ENCODE measurements around the gene KSR1.
"Not testable (repeated sequence)": the region's sequence is repeated elsewhere in the genome, so short reads cannot be mapped to it uniquely, and the experiment has no call there.

KSR1 gene

GRCh38 chr17:27426471-27426870, 29.8 kb upstream of the KSR1 start:
- H3K4me1 ChIP-seq (ENCODE audit: control insufficient read depth, insufficient read depth, low read length, poor library complexity, severe bottlenecking); H3K36me3 ChIP-seq (ENCODE audit: control insufficient read depth, insufficient read depth, low read length); H3K27ac ChIP-seq (ENCODE audit: low read depth, low read length, severe bottlenecking); H3K9me3 ChIP-seq (ENCODE audit: control insufficient read depth, low read length); H3K4me3 ChIP-seq (ENCODE audit: extremely low read depth, insufficient read depth, low read length, poor library complexity, severe bottlenecking): not testable (repeated sequence)
- 88% methylated on average over 1 of the region's 3 CpGs; no CpG with 5 or more reads in 1 of the 2 experiments for WGBS, 2 experiments (ENCODE audit: insufficient coverage in 2 of 2)

GRCh38 chr17:27427166-27427862, 28.9 kb upstream of the KSR1 start:
- WGBS, 2 experiments (ENCODE audit: insufficient coverage in 2 of 2): 100% methylated on average over 1 of the region's 5 CpGs; no CpG with 5 or more reads in 1 of the 2 experiments
- not testable (repeated sequence) for H3K27ac ChIP-seq (ENCODE audit: low read depth, low read length, severe bottlenecking); H3K36me3 ChIP-seq (ENCODE audit: control insufficient read depth, insufficient read depth, low read length); H3K9me3 ChIP-seq (ENCODE audit: control insufficient read depth, low read length); H3K4me3 ChIP-seq (ENCODE audit: extremely low read depth, insufficient read depth, low read length, poor library complexity, severe bottlenecking); H3K4me1 ChIP-seq (ENCODE audit: control insufficient read depth, insufficient read depth, low read length, poor library complexity, severe bottlenecking)

- no peak overlapping the region for H3K27ac ChIP-seq (ENCODE audit: low read depth, low read length, severe bottlenecking)
- no peaks in the 10 kb centered on the region for H3K4me1 ChIP-seq (ENCODE audit: control insufficient read depth, insufficient read depth, low read length, poor library complexity, severe bottlenecking)
- H3K9me3 ChIP-seq (ENCODE audit: control insufficient read depth, low read length): no peaks in the 10 kb centered on the region
- 87 to 88% methylated on average over 6 of the region's 9 CpGs for WGBS, 2 experiments (ENCODE audit: insufficient coverage in 2 of 2)
- H3K4me3 ChIP-seq (ENCODE audit: extremely low read depth, insufficient read depth, low read length, poor library complexity, severe bottlenecking): no peak overlapping the region
- no peaks in the 10 kb centered on the region for H3K36me3 ChIP-seq (ENCODE audit: control insufficient read depth, insufficient read depth, low read length)
Observed at GRCh38 chr17:27428781-27429505, 27.3 kb upstream of the KSR1 start.

- Histone ChIP-seq H3K9me3 (ENCODE audit: control insufficient read depth, low read length) (no peaks in the 10 kb centered on the region), H3K4me1 (ENCODE audit: control insufficient read depth, insufficient read depth, low read length, poor library complexity, severe bottlenecking) (no peaks in the 10 kb centered on the region), H3K4me3 (ENCODE audit: extremely low read depth, insufficient read depth, low read length, poor library complexity, severe bottlenecking) (no peak overlapping the region), H3K27ac (ENCODE audit: low read depth, low read length, severe bottlenecking) (no peak overlapping the region), H3K36me3 (ENCODE audit: control insufficient read depth, insufficient read depth, low read length) (no peaks in the 10 kb centered on the region)
- 82 to 85% methylated on average over 15 to 19 of the region's 21 CpGs for WGBS, 2 experiments (ENCODE audit: insufficient coverage in 2 of 2)
Observed at GRCh38 chr17:27429666-27430382, 26.4 kb upstream of the KSR1 start.

- Histone ChIP-seq H3K4me1 (ENCODE audit: control insufficient read depth, insufficient read depth, low read length, poor library complexity, severe bottlenecking) (no peaks in the 10 kb centered on the region), H3K4me3 (ENCODE audit: extremely low read depth, insufficient read depth, low read length, poor library complexity, severe bottlenecking) (no peak overlapping the region), H3K36me3 (ENCODE audit: control insufficient read depth, insufficient read depth, low read length) (no peaks in the 10 kb centered on the region), H3K9me3 (ENCODE audit: control insufficient read depth, low read length) (no peaks in the 10 kb centered on the region), H3K27ac (ENCODE audit: low read depth, low read length, severe bottlenecking) (no peak overlapping the region)
- WGBS, 2 experiments (ENCODE audit: insufficient coverage in 2 of 2): 71 to 73% methylated on average over 6 of the region's 7 CpGs
Observed at GRCh38 chr17:27430383-27430840, 25.8 kb upstream of the KSR1 start.

- no peaks in the 10 kb centered on the region for H3K9me3 ChIP-seq (ENCODE audit: control insufficient read depth, low read length)
Observed at GRCh38 chr17:27430882-27431491, 25.3 kb upstream of the KSR1 start.

GRCh38 chr17:27433521-27433920, 22.7 kb upstream of the KSR1 start:
- Histone ChIP-seq H3K4me1 (ENCODE audit: control insufficient read depth, insufficient read depth, low read length, poor library complexity, severe bottlenecking) (no peaks in the 10 kb centered on the region), H3K4me3 (ENCODE audit: extremely low read depth, insufficient read depth, low read length, poor library complexity, severe bottlenecking) (no peak overlapping the region), H3K9me3 (ENCODE audit: control insufficient read depth, low read length) (no peaks in the 10 kb centered on the region), H3K27ac (ENCODE audit: low read depth, low read length, severe bottlenecking) (no peak overlapping the region), H3K36me3 (ENCODE audit: control insufficient read depth, insufficient read depth, low read length) (no peaks in the 10 kb centered on the region)
- 67 to 71% methylated on average over 6 to 7 of the region's 8 CpGs for WGBS, 2 experiments (ENCODE audit: insufficient coverage in 2 of 2)

More at GRCh38 chr17:27430882-27431491, 25.3 kb upstream of the KSR1 start:
- 77 to 78% methylated on average over 8 of the region's 10 CpGs for WGBS, 2 experiments (ENCODE audit: insufficient coverage in 2 of 2)
- H3K4me1 ChIP-seq (ENCODE audit: control insufficient read depth, insufficient read depth, low read length, poor library complexity, severe bottlenecking): no peaks in the 10 kb centered on the region
- no peaks in the 10 kb centered on the region for H3K36me3 ChIP-seq (ENCODE audit: control insufficient read depth, insufficient read depth, low read length)
- H3K4me3 ChIP-seq (ENCODE audit: extremely low read depth, insufficient read depth, low read length, poor library complexity, severe bottlenecking): no peak overlapping the region
- H3K27ac ChIP-seq (ENCODE audit: low read depth, low read length, severe bottlenecking): no peak overlapping the region

- not testable (repeated sequence) for H3K9me3 ChIP-seq (ENCODE audit: control insufficient read depth, low read length); H3K4me3 ChIP-seq (ENCODE audit: extremely low read depth, insufficient read depth, low read length, poor library complexity, severe bottlenecking); H3K36me3 ChIP-seq (ENCODE audit: control insufficient read depth, insufficient read depth, low read length); H3K27ac ChIP-seq (ENCODE audit: low read depth, low read length, severe bottlenecking); H3K4me1 ChIP-seq (ENCODE audit: control insufficient read depth, insufficient read depth, low read length, poor library complexity, severe bottlenecking)
- WGBS, 2 experiments (ENCODE audit: insufficient coverage in 2 of 2): 91 to 96% methylated on average over 5 of the region's 6 CpGs
Observed at GRCh38 chr17:27435431-27436070, 20.7 kb upstream of the KSR1 start.

GRCh38 chr17:27438348-27438998, 17.8 kb upstream of the KSR1 start:
- Histone ChIP-seq H3K9me3 (ENCODE audit: control insufficient read depth, low read length) (no peaks in the 10 kb centered on the region), H3K27ac (ENCODE audit: low read depth, low read length, severe bottlenecking) (no peak overlapping the region), H3K36me3 (ENCODE audit: control insufficient read depth, insufficient read depth, low read length) (no peaks in the 10 kb centered on the region), H3K4me1 (ENCODE audit: control insufficient read depth, insufficient read depth, low read length, poor library complexity, severe bottlenecking) (no peaks in the 10 kb centered on the region), H3K4me3 (ENCODE audit: extremely low read depth, insufficient read depth, low read length, poor library complexity, severe bottlenecking) (no peak overlapping the region)
- 94 to 98% methylated on average over 8 to 10 of the region's 10 CpGs for WGBS, 2 experiments (ENCODE audit: insufficient coverage in 2 of 2)

- no peaks in the 10 kb centered on the region for H3K36me3 ChIP-seq (ENCODE audit: control insufficient read depth, insufficient read depth, low read length)
- WGBS, 2 experiments (ENCODE audit: insufficient coverage in 2 of 2): 94 to 100% methylated on average over 2 of the region's 4 CpGs
- H3K4me1 ChIP-seq (ENCODE audit: control insufficient read depth, insufficient read depth, low read length, poor library complexity, severe bottlenecking): no peaks in the 10 kb centered on the region
- no peaks in the 10 kb centered on the region for H3K9me3 ChIP-seq (ENCODE audit: control insufficient read depth, low read length)
- no peak overlapping the region for H3K27ac ChIP-seq (ENCODE audit: low read depth, low read length, severe bottlenecking)
- H3K4me3 ChIP-seq (ENCODE audit: extremely low read depth, insufficient read depth, low read length, poor library complexity, severe bottlenecking): no peak overlapping the region
Observed at GRCh38 chr17:27439342-27439741, 16.9 kb upstream of the KSR1 start.
